Fibroblast of skin of left biceps (primary cell): ENCODE results near the gene ATP5MC2.
"Not testable (repeated sequence)": the region's sequence is repeated elsewhere in the genome, so short reads cannot be mapped to it uniquely, and the experiment has no call there.

ENCODE experiments used
- DNase-seq, 2 experiments: peaks; one replicate each; pipeline ENCODE4 v3.0.0-alpha.2; 2013; ENCODE audit warnings: low read depth in 2 of 2

ATP5MC2 gene

GRCh38 chr12:53675701-53676607 is at the start of gene ATP5MC2:
Gene ATP5MC2 (minus strand): TSS chr12:53676083. CDS start chr12:53672614, 3,469 bp downstream.
- DNase-seq, result peak; percentile 97 to 98

GRCh38 chr12:53722450-53723041 is 46.7 kb upstream of the ATP5MC2 start:
- DNase-seq, result no peak

- DNase-seq, result no peak
Observed at GRCh38 chr12:53720946-53721345, 45.1 kb upstream of the ATP5MC2 start.

GRCh38 chr12:53719649-53720048 is 43.8 kb upstream of the ATP5MC2 start:
- no peak for DNase-seq

GRCh38 chr12:53718567-53718966 is 42.7 kb upstream of the ATP5MC2 start:
- DNase-seq, result not testable (repeated sequence)

GRCh38 chr12:53717319-53717718 is 41.4 kb upstream of the ATP5MC2 start:
- DNase-seq, result no peak

GRCh38 chr12:53714004-53714403 is 38.1 kb upstream of the ATP5MC2 start:
- DNase-seq, result no peak

- DNase-seq, result no peak
Observed at GRCh38 chr12:53713516-53713915, 37.6 kb upstream of the ATP5MC2 start.

GRCh38 chr12:53712059-53712643 is 36.3 kb upstream of the ATP5MC2 start:
- DNase-seq, result no peak

GRCh38 chr12:53710091-53710490 is 34.2 kb upstream of the ATP5MC2 start:
- no peak for DNase-seq

- no peak for DNase-seq
Observed at GRCh38 chr12:53709671-53710070, 33.8 kb upstream of the ATP5MC2 start.

GRCh38 chr12:53706080-53706479 is 30.2 kb upstream of the ATP5MC2 start:
- DNase-seq, result no peak

GRCh38 chr12:53703756-53704155 is 27.9 kb upstream of the ATP5MC2 start:
- DNase-seq, result peak; percentile 45 to 56

- no peak for DNase-seq
Observed at GRCh38 chr12:53701518-53702264, 25.8 kb upstream of the ATP5MC2 start.

GRCh38 chr12:53700567-53700966 is 24.7 kb upstream of the ATP5MC2 start:
- DNase-seq, result no peak

GRCh38 chr12:53699678-53700025 is 23.8 kb upstream of the ATP5MC2 start:
- no peak for DNase-seq

GRCh38 chr12:53698948-53699677 is 23.2 kb upstream of the ATP5MC2 start:
- DNase-seq, result no peak

- DNase-seq, result no peak
Observed at GRCh38 chr12:53696655-53697331, 20.9 kb upstream of the ATP5MC2 start.

GRCh38 chr12:53696285-53696654 is 20.4 kb upstream of the ATP5MC2 start:
- no peak for DNase-seq

GRCh38 chr12:53695152-53696145 is 19.6 kb upstream of the ATP5MC2 start:
- no peak for DNase-seq
